ENCODE data around the gene GPR137B. TPM values are rescaled to one million over a fixed set of nuclear protein-coding genes. Genes with fewer than 3 reads are reported as not detected.

Gene GPR137B
- total and polyA plus RNA-seq, 9 of the 15 experiments (the other 6 are each of a cell fraction or from before 2014, with no cell fraction given) = 0.04 to 1.0 (median 0.62) TPM

- TF ChIP-seq, protein P1, sequence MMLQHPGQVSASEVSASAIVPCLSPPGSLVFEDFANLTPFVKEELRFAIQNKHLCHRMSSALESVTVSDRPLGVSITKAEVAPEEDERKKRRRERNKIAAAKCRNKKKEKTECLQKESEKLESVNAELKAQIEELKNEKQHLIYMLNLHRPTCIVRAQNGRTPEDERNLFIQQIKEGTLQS (IDR thresholded peaks at IDR 0.05) = peak; percentile 64
- TF ChIP-seq, protein P1 (CRISPR knock-in tag; conservative IDR thresholded peaks at IDR 0.05) = no peak
- TF ChIP-seq DDX20 (tag; IDR thresholded peaks at IDR 0.05; ENCODE audit: low read depth) = no peak
- TF ChIP-seq, protein P2, sequence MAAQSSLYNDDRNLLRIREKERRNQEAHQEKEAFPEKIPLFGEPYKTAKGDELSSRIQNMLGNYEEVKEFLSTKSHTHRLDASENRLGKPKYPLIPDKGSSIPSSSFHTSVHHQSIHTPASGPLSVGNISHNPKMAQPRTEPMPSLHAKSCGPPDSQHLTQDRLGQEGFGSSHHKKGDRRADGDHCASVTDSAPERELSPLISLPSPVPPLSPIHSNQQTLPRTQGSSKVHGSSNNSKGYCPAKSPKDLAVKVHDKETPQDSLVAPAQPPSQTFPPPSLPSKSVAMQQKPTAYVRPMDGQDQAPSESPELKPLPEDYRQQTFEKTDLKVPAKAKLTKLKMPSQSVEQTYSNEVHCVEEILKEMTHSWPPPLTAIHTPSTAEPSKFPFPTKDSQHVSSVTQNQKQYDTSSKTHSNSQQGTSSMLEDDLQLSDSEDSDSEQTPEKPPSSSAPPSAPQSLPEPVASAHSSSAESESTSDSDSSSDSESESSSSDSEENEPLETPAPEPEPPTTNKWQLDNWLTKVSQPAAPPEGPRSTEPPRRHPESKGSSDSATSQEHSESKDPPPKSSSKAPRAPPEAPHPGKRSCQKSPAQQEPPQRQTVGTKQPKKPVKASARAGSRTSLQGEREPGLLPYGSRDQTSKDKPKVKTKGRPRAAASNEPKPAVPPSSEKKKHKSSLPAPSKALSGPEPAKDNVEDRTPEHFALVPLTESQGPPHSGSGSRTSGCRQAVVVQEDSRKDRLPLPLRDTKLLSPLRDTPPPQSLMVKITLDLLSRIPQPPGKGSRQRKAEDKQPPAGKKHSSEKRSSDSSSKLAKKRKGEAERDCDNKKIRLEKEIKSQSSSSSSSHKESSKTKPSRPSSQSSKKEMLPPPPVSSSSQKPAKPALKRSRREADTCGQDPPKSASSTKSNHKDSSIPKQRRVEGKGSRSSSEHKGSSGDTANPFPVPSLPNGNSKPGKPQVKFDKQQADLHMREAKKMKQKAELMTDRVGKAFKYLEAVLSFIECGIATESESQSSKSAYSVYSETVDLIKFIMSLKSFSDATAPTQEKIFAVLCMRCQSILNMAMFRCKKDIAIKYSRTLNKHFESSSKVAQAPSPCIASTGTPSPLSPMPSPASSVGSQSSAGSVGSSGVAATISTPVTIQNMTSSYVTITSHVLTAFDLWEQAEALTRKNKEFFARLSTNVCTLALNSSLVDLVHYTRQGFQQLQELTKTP (IDR thresholded peaks at IDR 0.05; ENCODE audit: low read depth in 1 of 2, partially characterized antibody in 2 of 2) = no peak
- TF ChIP-seq FOSL1 (tag; conservative IDR thresholded peaks at IDR 0.05) = peak; percentile 71
- peak; percentile 69 for TF ChIP-seq JUND (IDR thresholded peaks at IDR 0.05; ENCODE audit: borderline replicate concordance, low read depth, low read length)
- peak; percentile 54; the same call in 2 of the 3 replicates for TF ChIP-seq JUND (tag; IDR thresholded peaks at IDR 0.05; ENCODE audit: borderline replicate concordance, low read depth, low read length)
- TF ChIP-seq NFE2 (IDR thresholded peaks at IDR 0.05; ENCODE audit: low read depth) = peak; percentile 19; the same call in 1 of the 2 replicates
- H3K79me2 ChIP-seq (ENCODE audit: control insufficient read depth, insufficient read depth, low read length) = no peaks in the 10 kb centered on the region
- H3K9ac ChIP-seq (ENCODE audit: insufficient read depth in 1 of 2, low read depth in 2 of 2, low read length in 2 of 2) = no peak overlapping the region
- intact Hi-C loops (cut with micrococcal nuclease) (no loop called here), in situ Hi-C loops (cut with MboI) (no loop called here)
- FAIRE-seq (no peak), ATAC-seq (no peak), DNase-seq (ENCODE audit: extremely low read depth in 1 of 4, low spot score in 3 of 4) (no peak)
- POLR2A ChIA-PET = interaction anchor here (0.6 to 0.9 kb wide), 3 partner anchors 9 to 287 kb away, joined by 3 to 4 read pairs (median 4); no protein-coding TSS in a partner anchor
- peaks cover 0 to 10% of the 10 kb centered on the region in 2 experiments; a peak in 3 of 5 replicates for H3K4me1 ChIP-seq (replicated peaks in 1 of 2; ENCODE audit: control insufficient read depth in 2 of 2, insufficient read depth in 2 of 2, low read length in 2 of 2)
- CTCF ChIA-PET (ENCODE audit: low intra/inter-chr PET ratio) = no interaction called here
- no TSS peak for BruUV-seq (replicated peaks)
- WGBS (ENCODE audit: insufficient coverage, low coverage, missing lambda C conversion rate) = 25% methylated on average over 3 of the region's 3 CpGs
- no peak overlapping the region for H3K27ac ChIP-seq (ENCODE audit: extremely low read depth, low read depth, low read length)
- H3K36me3 ChIP-seq (ENCODE audit: control insufficient read depth, insufficient read depth, low read length) = no peaks in the 10 kb centered on the region
- no peak overlapping the region for H3K4me2 ChIP-seq (ENCODE audit: insufficient read depth, low read length)
- no peaks in the 10 kb centered on the region for H3K9me1 ChIP-seq (ENCODE audit: control insufficient read depth, insufficient read depth, low read length)
- no peaks in the 10 kb centered on the region for H3K9me3 ChIP-seq (replicated peaks; ENCODE audit: control insufficient read depth, insufficient read depth, low read depth, low read length)
- H3K4me3 ChIP-seq = no peak overlapping the region
- H4K20me1 ChIP-seq (replicated peaks; ENCODE audit: control insufficient read depth, insufficient read depth, low read length) = no peaks in the 10 kb centered on the region
- H3K27me3 ChIP-seq (ENCODE audit: control insufficient read depth in 2 of 2, insufficient read depth in 2 of 2, low read length in 2 of 2) = no peaks in the 10 kb centered on the region
- no peak overlapping the region for H2AFZ ChIP-seq (ENCODE audit: low read depth, low read length)
Measured at GRCh38 chr1:236204656-236205055, 62.3 kb downstream of the GPR137B start.

Measured in K562 (cell line).